Measurements from ENCODE around the gene PARD6A.

The PARD6A gene

GRCh38 chr16:67647111-67647651 is 13.6 kb upstream of the PARD6A start:
- 88 to 93% methylated on average over 15 of the region's 15 CpGs for WGBS, 2 experiments
- H3K27me3 ChIP-seq (ENCODE audit: control insufficient read depth, insufficient read depth, low read length, poor library complexity, severe bottlenecking) = peaks cover 28% of the 10 kb centered on the region
- H3K36me3 ChIP-seq (ENCODE audit: control insufficient read depth, insufficient read depth, low read length) = no peaks in the 10 kb centered on the region
- H3K9me3 ChIP-seq (ENCODE audit: control insufficient read depth, low read length) = no peaks in the 10 kb centered on the region
- no peak overlapping the region for H3K4me3 ChIP-seq (ENCODE audit: insufficient read depth, low read depth, low read length)
- no peaks in the 10 kb centered on the region for H3K4me1 ChIP-seq (ENCODE audit: control insufficient read depth, insufficient read depth, low read length)
- no peak overlapping the region for H3K27ac ChIP-seq (ENCODE audit: insufficient read depth, low read depth, low read length, poor library complexity, severe bottlenecking)

GRCh38 chr16:67647681-67648080 is 13.1 kb upstream of the PARD6A start:
- Histone ChIP-seq H3K4me3 (ENCODE audit: insufficient read depth, low read depth, low read length) (no peak overlapping the region), H3K27ac (ENCODE audit: insufficient read depth, low read depth, low read length, poor library complexity, severe bottlenecking) (no peak overlapping the region), H3K27me3 (ENCODE audit: control insufficient read depth, insufficient read depth, low read length, poor library complexity, severe bottlenecking) (peaks cover 30% of the 10 kb centered on the region), H3K36me3 (ENCODE audit: control insufficient read depth, insufficient read depth, low read length) (no peaks in the 10 kb centered on the region), H3K4me1 (ENCODE audit: control insufficient read depth, insufficient read depth, low read length) (no peaks in the 10 kb centered on the region), H3K9me3 (ENCODE audit: control insufficient read depth, low read length) (no peaks in the 10 kb centered on the region)
- 94 to 95% methylated on average over 11 to 13 of the region's 13 CpGs for WGBS, 2 experiments

- Histone ChIP-seq H3K27ac (ENCODE audit: insufficient read depth, low read depth, low read length, poor library complexity, severe bottlenecking) (no peak overlapping the region), H3K4me1 (ENCODE audit: control insufficient read depth, insufficient read depth, low read length) (no peaks in the 10 kb centered on the region), H3K27me3 (ENCODE audit: control insufficient read depth, insufficient read depth, low read length, poor library complexity, severe bottlenecking) (peaks cover 35% of the 10 kb centered on the region), H3K9me3 (ENCODE audit: control insufficient read depth, low read length) (no peaks in the 10 kb centered on the region), H3K4me3 (ENCODE audit: insufficient read depth, low read depth, low read length) (no peak overlapping the region), H3K36me3 (ENCODE audit: control insufficient read depth, insufficient read depth, low read length) (no peaks in the 10 kb centered on the region)
- WGBS, 2 experiments = 91 to 92% methylated on average over 65 of the region's 65 CpGs
These were observed 12.5 kb upstream of the PARD6A start for GRCh38 chr16:67648088-67648763.

- Histone ChIP-seq H3K9me3 (ENCODE audit: control insufficient read depth, low read length) (no peaks in the 10 kb centered on the region), H3K27me3 (ENCODE audit: control insufficient read depth, insufficient read depth, low read length, poor library complexity, severe bottlenecking) (peaks cover 39% of the 10 kb centered on the region), H3K4me1 (ENCODE audit: control insufficient read depth, insufficient read depth, low read length) (no peaks in the 10 kb centered on the region), H3K36me3 (ENCODE audit: control insufficient read depth, insufficient read depth, low read length) (no peaks in the 10 kb centered on the region), H3K4me3 (ENCODE audit: insufficient read depth, low read depth, low read length) (no peak overlapping the region), H3K27ac (ENCODE audit: insufficient read depth, low read depth, low read length, poor library complexity, severe bottlenecking) (no peak overlapping the region)
- WGBS, 2 experiments = 92 to 93% methylated on average over 35 of the region's 35 CpGs
These were observed 11.9 kb upstream of the PARD6A start for GRCh38 chr16:67648764-67649407.

- WGBS, 2 experiments = 79% methylated on average over 34 of the region's 34 CpGs
- no peak overlapping the region for H3K4me3 ChIP-seq (ENCODE audit: insufficient read depth, low read depth, low read length)
- no peaks in the 10 kb centered on the region for H3K4me1 ChIP-seq (ENCODE audit: control insufficient read depth, insufficient read depth, low read length)
- H3K27ac ChIP-seq (ENCODE audit: insufficient read depth, low read depth, low read length, poor library complexity, severe bottlenecking) = no peak overlapping the region
- H3K9me3 ChIP-seq (ENCODE audit: control insufficient read depth, low read length) = no peaks in the 10 kb centered on the region
- peaks cover 39% of the 10 kb centered on the region for H3K27me3 ChIP-seq (ENCODE audit: control insufficient read depth, insufficient read depth, low read length, poor library complexity, severe bottlenecking)
- no peaks in the 10 kb centered on the region for H3K36me3 ChIP-seq (ENCODE audit: control insufficient read depth, insufficient read depth, low read length)
These were observed 11.2 kb upstream of the PARD6A start for GRCh38 chr16:67649494-67649931.

- H3K27ac ChIP-seq (ENCODE audit: insufficient read depth, low read depth, low read length, poor library complexity, severe bottlenecking) = no peak overlapping the region
- H3K27me3 ChIP-seq (ENCODE audit: control insufficient read depth, insufficient read depth, low read length, poor library complexity, severe bottlenecking) = peaks cover 38% of the 10 kb centered on the region
- no peak overlapping the region for H3K4me3 ChIP-seq (ENCODE audit: insufficient read depth, low read depth, low read length)
- H3K4me1 ChIP-seq (ENCODE audit: control insufficient read depth, insufficient read depth, low read length) = no peaks in the 10 kb centered on the region
- no peaks in the 10 kb centered on the region for H3K36me3 ChIP-seq (ENCODE audit: control insufficient read depth, insufficient read depth, low read length)
- no peaks in the 10 kb centered on the region for H3K9me3 ChIP-seq (ENCODE audit: control insufficient read depth, low read length)
- 91 to 92% methylated on average over 8 of the region's 8 CpGs for WGBS, 2 experiments
These were observed 10.7 kb upstream of the PARD6A start for GRCh38 chr16:67650023-67650422.

GRCh38 chr16:67651039-67651438 is 9.7 kb upstream of the PARD6A start:
- WGBS, 2 experiments = 93 to 95% methylated on average over 7 of the region's 7 CpGs
- peaks cover 32% of the 10 kb centered on the region for H3K27me3 ChIP-seq (ENCODE audit: control insufficient read depth, insufficient read depth, low read length, poor library complexity, severe bottlenecking)
- H3K4me3 ChIP-seq (ENCODE audit: insufficient read depth, low read depth, low read length) = no peak overlapping the region
- H3K9me3 ChIP-seq (ENCODE audit: control insufficient read depth, low read length) = no peaks in the 10 kb centered on the region
- no peaks in the 10 kb centered on the region for H3K36me3 ChIP-seq (ENCODE audit: control insufficient read depth, insufficient read depth, low read length)
- H3K27ac ChIP-seq (ENCODE audit: insufficient read depth, low read depth, low read length, poor library complexity, severe bottlenecking) = no peak overlapping the region
- H3K4me1 ChIP-seq (ENCODE audit: control insufficient read depth, insufficient read depth, low read length) = no peaks in the 10 kb centered on the region

- Histone ChIP-seq H3K36me3 (ENCODE audit: control insufficient read depth, insufficient read depth, low read length) (no peaks in the 10 kb centered on the region), H3K27ac (ENCODE audit: insufficient read depth, low read depth, low read length, poor library complexity, severe bottlenecking) (no peak overlapping the region), H3K4me1 (ENCODE audit: control insufficient read depth, insufficient read depth, low read length) (no peaks in the 10 kb centered on the region), H3K9me3 (ENCODE audit: control insufficient read depth, low read length) (no peaks in the 10 kb centered on the region), H3K27me3 (ENCODE audit: control insufficient read depth, insufficient read depth, low read length, poor library complexity, severe bottlenecking) (peaks cover 32% of the 10 kb centered on the region), H3K4me3 (ENCODE audit: insufficient read depth, low read depth, low read length) (no peak overlapping the region)
- WGBS, 2 experiments = 91 to 92% methylated on average over 4 of the region's 4 CpGs
These were observed 8.9 kb upstream of the PARD6A start for GRCh38 chr16:67651847-67652246.

- Histone ChIP-seq H3K4me1 (ENCODE audit: control insufficient read depth, insufficient read depth, low read length) (no peaks in the 10 kb centered on the region), H3K27ac (ENCODE audit: insufficient read depth, low read depth, low read length, poor library complexity, severe bottlenecking) (no peak overlapping the region), H3K27me3 (ENCODE audit: control insufficient read depth, insufficient read depth, low read length, poor library complexity, severe bottlenecking) (peaks cover 32% of the 10 kb centered on the region), H3K4me3 (ENCODE audit: insufficient read depth, low read depth, low read length) (peak overlapping the region; percentile 30), H3K9me3 (ENCODE audit: control insufficient read depth, low read length) (no peaks in the 10 kb centered on the region), H3K36me3 (ENCODE audit: control insufficient read depth, insufficient read depth, low read length) (no peaks in the 10 kb centered on the region)
- WGBS, 2 experiments = 3% methylated on average over 59 of the region's 59 CpGs
These were observed 8.1 kb upstream of the PARD6A start for GRCh38 chr16:67652578-67653127.

- peaks cover 32% of the 10 kb centered on the region for H3K27me3 ChIP-seq (ENCODE audit: control insufficient read depth, insufficient read depth, low read length, poor library complexity, severe bottlenecking)
- WGBS, 2 experiments = 2 to 3% methylated on average over 68 of the region's 68 CpGs
These were observed 7.5 kb upstream of the PARD6A start for GRCh38 chr16:67653128-67653788.

More at GRCh38 chr16:67653128-67653788, 7.5 kb upstream of the PARD6A start:
- no peak overlapping the region for H3K27ac ChIP-seq (ENCODE audit: insufficient read depth, low read depth, low read length, poor library complexity, severe bottlenecking)
- H3K9me3 ChIP-seq (ENCODE audit: control insufficient read depth, low read length) = no peaks in the 10 kb centered on the region
- H3K4me3 ChIP-seq (ENCODE audit: insufficient read depth, low read depth, low read length) = peak overlapping the region; percentile 30
- H3K36me3 ChIP-seq (ENCODE audit: control insufficient read depth, insufficient read depth, low read length) = no peaks in the 10 kb centered on the region
- H3K4me1 ChIP-seq (ENCODE audit: control insufficient read depth, insufficient read depth, low read length) = no peaks in the 10 kb centered on the region
